Duodenal mucosa (tissue), 2 donors: ENCODE measurements around the gene XRCC2.

Experiments used
- H3K27ac ChIP-seq: one replicate; pipeline ENCODE4 v1.7.0; 2013; ENCODE audit warnings: low read depth, low read length
- H3K27me3 ChIP-seq, 2 donors: one replicate each; pipeline ENCODE4 v1.7.0; 2013; ENCODE audit warnings: low read length in 2 of 2, control low read depth in 1 of 2; ENCODE audit not compliant: insufficient read depth in 2 of 2, control insufficient read depth in 1 of 2
- H3K36me3 ChIP-seq, 2 donors: one replicate each; pipeline ENCODE4 v1.7.0; 2013; ENCODE audit warnings: low read length in 2 of 2, control low read depth in 1 of 2; ENCODE audit not compliant: insufficient read depth in 2 of 2, control insufficient read depth in 1 of 2
- H3K4me1 ChIP-seq, 2 donors: one replicate each; pipeline ENCODE4 v1.7.0; 2013; ENCODE audit warnings: low read length in 2 of 2, control low read depth in 1 of 2; ENCODE audit not compliant: insufficient read depth in 2 of 2, control insufficient read depth in 1 of 2
- H3K4me3 ChIP-seq, 2 donors: one replicate each; pipeline ENCODE4 v1.7.0; 2013; ENCODE audit warnings: low read length in 2 of 2, low read depth in 1 of 2
- H3K9ac ChIP-seq, 2 donors: one replicate each; pipeline ENCODE4 v1.7.0; 2013; ENCODE audit warnings: low read length in 2 of 2, low read depth in 1 of 2
- H3K9me3 ChIP-seq, 2 donors: one replicate each; pipeline ENCODE4 v1.7.0; 2013; ENCODE audit warnings: low read length in 2 of 2, control low read depth in 1 of 2; ENCODE audit not compliant: control insufficient read depth in 1 of 2

Gene XRCC2

DNA sequence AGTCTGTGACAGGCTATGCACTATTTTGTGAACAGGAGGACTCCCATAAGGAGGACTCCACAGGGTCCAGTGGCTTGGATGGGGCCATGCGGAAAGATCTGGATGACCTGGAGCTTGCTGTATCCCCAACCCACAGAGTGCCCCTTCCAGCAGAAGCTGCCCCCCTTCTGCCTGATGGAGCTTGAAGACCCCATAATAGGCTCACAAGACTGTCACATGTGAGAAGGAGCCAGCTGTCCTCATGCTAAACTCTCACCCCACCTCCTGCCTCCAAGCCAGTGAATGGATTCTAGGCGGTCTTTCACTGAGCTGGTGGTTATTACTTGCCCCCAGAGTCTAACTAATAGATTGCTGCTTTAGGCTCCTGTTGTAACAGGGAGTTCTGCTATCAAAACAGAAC, 79.1 kb downstream of the XRCC2 start:
- Histone ChIP-seq H3K27ac (no peak overlapping the region), H3K9ac (no peak overlapping the region), H3K4me1 (no peaks in the 10 kb centered on the region), H3K9me3 (no peaks in the 10 kb centered on the region), H3K36me3 (no peaks in the 10 kb centered on the region), H3K4me3 (no peak overlapping the region), H3K27me3 (no peaks in the 10 kb centered on the region)
